H1 (cell line): ENCODE data around the gene ZNF473. TPM values are rescaled to one million over a fixed set of nuclear protein-coding genes. Genes with fewer than 3 reads are reported as not detected.

Experiments
- ASH2L ChIP-seq: fragments of 200-600, 300-600 bp; sonication (generic); IDR thresholded peaks from one replicate; pipeline ENCODE4 v1.7.1; 2017; ENCODE audit warnings: low read length
- BACH1 ChIP-seq: IDR thresholded peaks from 2 replicates; pipeline ENCODE4 v1.6.1; 2012; ENCODE audit warnings: low read length, improper control_type of control experiment
- BRCA1 ChIP-seq: IDR thresholded peaks from 2 replicates; pipeline ENCODE4 v1.6.1; 2012; ENCODE audit warnings: low read depth, low read length, improper control_type of control experiment
- CEBPB ChIP-seq: IDR thresholded peaks from 2 replicates; pipeline ENCODE4 v1.6.1; 2012; ENCODE audit warnings: low read depth, low read length
- EP300 ChIP-seq, 2 experiments: IDR thresholded peaks; 1 replicate in 1 of 2; 2 replicates in 1 of 2; pipeline ENCODE4 v1.6.1; 2011 to 2012; ENCODE audit warnings: low read depth in 2 of 2, low read length in 2 of 2, mild to moderate bottlenecking in 2 of 2, borderline replicate concordance in 1 of 2, inconsistent platforms in 1 of 2, moderate library complexity in 1 of 2
- FOSL1 ChIP-seq: IDR thresholded peaks from 2 replicates; pipeline ENCODE4 v1.6.1; 2011; ENCODE audit warnings: mild to moderate bottlenecking, low read depth, low read length, moderate library complexity; ENCODE audit not compliant: insufficient read depth
- POLR2AphosphoS5 ChIP-seq: IDR thresholded peaks from 2 replicates; pipeline ENCODE4 v1.6.1; 2011; ENCODE audit warnings: low read depth, low read length
- SAP30 ChIP-seq: fragments of 300-600 bp; sonication (generic); IDR thresholded peaks from 2 replicates; pipeline ENCODE4 v1.7.1; 2012; ENCODE audit warnings: low read length, moderate library complexity, mild to moderate bottlenecking, inconsistent platforms; ENCODE audit not compliant: insufficient read depth, insufficient replicate concordance
- SUZ12 ChIP-seq: fragments of 200-600 bp; sonication (generic); IDR thresholded peaks from 2 replicates; pipeline ENCODE4 v1.6.1; 2012; ENCODE audit warnings: mild to moderate bottlenecking, inconsistent platforms, low read length, moderate library complexity, mixed read lengths
- TCF12 ChIP-seq: IDR thresholded peaks from 2 replicates; pipeline ENCODE4 v1.6.1; 2011; ENCODE audit warnings: low read depth, mild to moderate bottlenecking, low read length
- polyA plus RNA-seq, 7 experiments: library from polyadenylated mRNA; depleted of rRNA in 3 of 7; stranded (reverse) in 5 of 7; unstranded in 2 of 7; fragments of >200 nt in 5 of 7; fragments of 200-250 nt in 2 of 7; gene quantifications; 1 replicate in 5 of 7; 2 replicates in 1 of 7; 4 replicates in 1 of 7; pipeline versions ENCODE4 v1.2.1 to v1.2.3, GENCODE V29; 2011 to 2013; ENCODE audit warnings: missing spikeins in 2 of 7, mixed read lengths in 2 of 7
- total RNA-seq: library from RNA; stranded (reverse); fragmentation: NEBNext Ultra II Directional; extraction: Animal tissue kit (Norgen Biotek cat#: 25700); gene quantifications from 2 replicates; pipeline ENCODE4 v1.2.1, GENCODE V29; 2021
- TF ChIP-seq, protein P1 (sequence below): fragments of 300-600 bp; sonication (generic); IDR thresholded peaks from 2 replicates; pipeline ENCODE4 v1.7.1; 2012; ENCODE audit warnings: low read length, moderate library complexity, mild to moderate bottlenecking, inconsistent platforms; ENCODE audit not compliant: insufficient replicate concordance
- TF ChIP-seq, protein P2 (sequence below): IDR thresholded peaks from 2 replicates; pipeline ENCODE4 v1.6.1; 2011; ENCODE audit warnings: low read depth, mild to moderate bottlenecking, low read length; ENCODE audit not compliant: insufficient read depth

ZNF473 gene
- total and polyA plus RNA-seq, 2 of the 8 experiments (the other 6 are each of a cell fraction or from before 2014, with no cell fraction given) = 5.2 to 11.7 TPM

DNA sequence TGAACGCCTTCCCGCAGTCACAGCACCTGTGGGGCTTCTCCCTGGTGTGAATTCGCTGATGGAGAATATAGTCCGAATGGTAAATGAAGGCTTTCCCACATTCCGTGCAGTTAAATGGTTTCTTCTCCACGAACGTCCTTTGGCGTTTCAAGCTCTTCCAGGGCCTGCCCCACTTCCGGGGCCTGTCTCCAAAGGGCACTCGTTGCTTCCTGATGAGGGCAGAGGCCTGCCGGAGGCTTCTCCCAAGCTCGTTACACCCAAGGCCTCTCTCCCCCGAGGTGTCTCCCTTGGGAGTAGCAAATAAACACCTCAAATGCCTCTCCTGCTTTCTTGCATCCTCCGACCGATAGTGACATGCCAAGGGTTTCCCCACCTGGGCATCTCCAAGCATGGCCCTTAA lies 34.3 kb downstream of the ZNF473 start (continued):
- TF ChIP-seq, protein P1, sequence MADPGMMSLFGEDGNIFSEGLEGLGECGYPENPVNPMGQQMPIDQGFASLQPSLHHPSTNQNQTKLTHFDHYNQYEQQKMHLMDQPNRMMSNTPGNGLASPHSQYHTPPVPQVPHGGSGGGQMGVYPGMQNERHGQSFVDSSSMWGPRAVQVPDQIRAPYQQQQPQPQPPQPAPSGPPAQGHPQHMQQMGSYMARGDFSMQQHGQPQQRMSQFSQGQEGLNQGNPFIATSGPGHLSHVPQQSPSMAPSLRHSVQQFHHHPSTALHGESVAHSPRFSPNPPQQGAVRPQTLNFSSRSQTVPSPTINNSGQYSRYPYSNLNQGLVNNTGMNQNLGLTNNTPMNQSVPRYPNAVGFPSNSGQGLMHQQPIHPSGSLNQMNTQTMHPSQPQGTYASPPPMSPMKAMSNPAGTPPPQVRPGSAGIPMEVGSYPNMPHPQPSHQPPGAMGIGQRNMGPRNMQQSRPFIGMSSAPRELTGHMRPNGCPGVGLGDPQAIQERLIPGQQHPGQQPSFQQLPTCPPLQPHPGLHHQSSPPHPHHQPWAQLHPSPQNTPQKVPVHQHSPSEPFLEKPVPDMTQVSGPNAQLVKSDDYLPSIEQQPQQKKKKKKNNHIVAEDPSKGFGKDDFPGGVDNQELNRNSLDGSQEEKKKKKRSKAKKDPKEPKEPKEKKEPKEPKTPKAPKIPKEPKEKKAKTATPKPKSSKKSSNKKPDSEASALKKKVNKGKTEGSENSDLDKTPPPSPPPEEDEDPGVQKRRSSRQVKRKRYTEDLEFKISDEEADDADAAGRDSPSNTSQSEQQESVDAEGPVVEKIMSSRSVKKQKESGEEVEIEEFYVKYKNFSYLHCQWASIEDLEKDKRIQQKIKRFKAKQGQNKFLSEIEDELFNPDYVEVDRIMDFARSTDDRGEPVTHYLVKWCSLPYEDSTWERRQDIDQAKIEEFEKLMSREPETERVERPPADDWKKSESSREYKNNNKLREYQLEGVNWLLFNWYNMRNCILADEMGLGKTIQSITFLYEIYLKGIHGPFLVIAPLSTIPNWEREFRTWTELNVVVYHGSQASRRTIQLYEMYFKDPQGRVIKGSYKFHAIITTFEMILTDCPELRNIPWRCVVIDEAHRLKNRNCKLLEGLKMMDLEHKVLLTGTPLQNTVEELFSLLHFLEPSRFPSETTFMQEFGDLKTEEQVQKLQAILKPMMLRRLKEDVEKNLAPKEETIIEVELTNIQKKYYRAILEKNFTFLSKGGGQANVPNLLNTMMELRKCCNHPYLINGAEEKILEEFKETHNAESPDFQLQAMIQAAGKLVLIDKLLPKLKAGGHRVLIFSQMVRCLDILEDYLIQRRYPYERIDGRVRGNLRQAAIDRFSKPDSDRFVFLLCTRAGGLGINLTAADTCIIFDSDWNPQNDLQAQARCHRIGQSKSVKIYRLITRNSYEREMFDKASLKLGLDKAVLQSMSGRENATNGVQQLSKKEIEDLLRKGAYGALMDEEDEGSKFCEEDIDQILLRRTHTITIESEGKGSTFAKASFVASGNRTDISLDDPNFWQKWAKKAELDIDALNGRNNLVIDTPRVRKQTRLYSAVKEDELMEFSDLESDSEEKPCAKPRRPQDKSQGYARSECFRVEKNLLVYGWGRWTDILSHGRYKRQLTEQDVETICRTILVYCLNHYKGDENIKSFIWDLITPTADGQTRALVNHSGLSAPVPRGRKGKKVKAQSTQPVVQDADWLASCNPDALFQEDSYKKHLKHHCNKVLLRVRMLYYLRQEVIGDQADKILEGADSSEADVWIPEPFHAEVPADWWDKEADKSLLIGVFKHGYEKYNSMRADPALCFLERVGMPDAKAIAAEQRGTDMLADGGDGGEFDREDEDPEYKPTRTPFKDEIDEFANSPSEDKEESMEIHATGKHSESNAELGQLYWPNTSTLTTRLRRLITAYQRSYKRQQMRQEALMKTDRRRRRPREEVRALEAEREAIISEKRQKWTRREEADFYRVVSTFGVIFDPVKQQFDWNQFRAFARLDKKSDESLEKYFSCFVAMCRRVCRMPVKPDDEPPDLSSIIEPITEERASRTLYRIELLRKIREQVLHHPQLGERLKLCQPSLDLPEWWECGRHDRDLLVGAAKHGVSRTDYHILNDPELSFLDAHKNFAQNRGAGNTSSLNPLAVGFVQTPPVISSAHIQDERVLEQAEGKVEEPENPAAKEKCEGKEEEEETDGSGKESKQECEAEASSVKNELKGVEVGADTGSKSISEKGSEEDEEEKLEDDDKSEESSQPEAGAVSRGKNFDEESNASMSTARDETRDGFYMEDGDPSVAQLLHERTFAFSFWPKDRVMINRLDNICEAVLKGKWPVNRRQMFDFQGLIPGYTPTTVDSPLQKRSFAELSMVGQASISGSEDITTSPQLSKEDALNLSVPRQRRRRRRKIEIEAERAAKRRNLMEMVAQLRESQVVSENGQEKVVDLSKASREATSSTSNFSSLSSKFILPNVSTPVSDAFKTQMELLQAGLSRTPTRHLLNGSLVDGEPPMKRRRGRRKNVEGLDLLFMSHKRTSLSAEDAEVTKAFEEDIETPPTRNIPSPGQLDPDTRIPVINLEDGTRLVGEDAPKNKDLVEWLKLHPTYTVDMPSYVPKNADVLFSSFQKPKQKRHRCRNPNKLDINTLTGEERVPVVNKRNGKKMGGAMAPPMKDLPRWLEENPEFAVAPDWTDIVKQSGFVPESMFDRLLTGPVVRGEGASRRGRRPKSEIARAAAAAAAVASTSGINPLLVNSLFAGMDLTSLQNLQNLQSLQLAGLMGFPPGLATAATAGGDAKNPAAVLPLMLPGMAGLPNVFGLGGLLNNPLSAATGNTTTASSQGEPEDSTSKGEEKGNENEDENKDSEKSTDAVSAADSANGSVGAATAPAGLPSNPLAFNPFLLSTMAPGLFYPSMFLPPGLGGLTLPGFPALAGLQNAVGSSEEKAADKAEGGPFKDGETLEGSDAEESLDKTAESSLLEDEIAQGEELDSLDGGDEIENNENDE = no peak
- TF ChIP-seq ASH2L = no peak
- TF ChIP-seq BACH1 = no peak
- no peak for TF ChIP-seq CEBPB
- TF ChIP-seq EP300 (IDR thresholded peaks at IDR 0.05; ENCODE audit: borderline replicate concordance in 1 of 2, low read depth in 2 of 2, low read length in 2 of 2) = no peak
- TF ChIP-seq FOSL1 = no peak
- no peak for TF ChIP-seq TCF12
- no peak for TF ChIP-seq SAP30
- no peak for TF ChIP-seq POLR2AphosphoS5
- no peak for TF ChIP-seq SUZ12
- TF ChIP-seq BRCA1 = no peak
- TF ChIP-seq, protein P2, sequence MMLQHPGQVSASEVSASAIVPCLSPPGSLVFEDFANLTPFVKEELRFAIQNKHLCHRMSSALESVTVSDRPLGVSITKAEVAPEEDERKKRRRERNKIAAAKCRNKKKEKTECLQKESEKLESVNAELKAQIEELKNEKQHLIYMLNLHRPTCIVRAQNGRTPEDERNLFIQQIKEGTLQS = no peak
